Stimulated activated CD4-positive, alpha-beta T cell treated with anti-CD3 and anti-CD28 coated beads, Interleukin-15, amount 100 ng/mL, for 1 hour (primary cell): ENCODE measurements around the gene VWA5B1.

Source experiments
- DNase-seq, 2 donors: peaks; one replicate each; pipeline ENCODE4 v3.0.0-alpha.2; 2020; ENCODE audit warnings: low read depth in 1 of 2, low spot score in 1 of 2

VWA5B1 gene

DNA sequence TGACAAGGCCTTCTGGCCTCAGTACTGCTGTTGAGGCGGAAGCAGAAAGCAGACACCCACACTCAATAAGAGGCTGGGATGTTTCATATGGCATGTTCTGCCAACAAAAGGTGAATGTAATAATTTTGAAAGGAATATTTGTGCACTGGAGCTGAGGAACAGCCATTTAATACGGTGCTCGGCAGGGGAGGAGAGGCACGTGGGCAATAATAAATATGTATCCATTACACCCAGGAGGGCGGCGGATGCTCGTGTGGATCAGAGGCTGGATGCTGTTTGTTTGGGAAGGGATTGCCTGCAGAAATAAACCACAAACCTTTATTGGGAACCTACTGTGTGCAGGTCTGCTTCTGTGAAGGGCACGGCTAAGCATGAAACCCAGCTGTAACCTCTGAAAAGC lies 92.0 kb downstream of the VWA5B1 start:
- DNase-seq: no peak

DNA sequence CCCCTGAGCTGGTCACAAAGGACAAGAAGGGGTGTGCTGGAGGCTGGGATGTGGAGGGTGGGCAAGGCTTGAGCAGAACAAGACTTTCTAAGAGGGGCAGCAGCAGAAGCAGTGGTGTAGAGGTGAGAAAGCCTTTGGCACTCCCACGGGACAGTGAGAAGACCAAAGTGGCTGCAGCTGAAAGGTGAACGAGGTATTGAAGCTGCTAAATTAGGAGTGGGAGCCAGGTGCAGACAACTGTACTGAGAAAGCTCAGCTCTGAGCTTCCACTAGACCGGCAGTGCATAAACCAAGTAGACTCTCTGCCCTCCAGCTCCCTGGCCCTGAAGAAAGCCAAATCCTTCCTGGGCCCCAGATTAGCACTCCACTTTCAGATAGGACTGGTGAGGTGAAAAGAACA lies 93.0 kb downstream of the VWA5B1 start:
- no peak for DNase-seq

DNA sequence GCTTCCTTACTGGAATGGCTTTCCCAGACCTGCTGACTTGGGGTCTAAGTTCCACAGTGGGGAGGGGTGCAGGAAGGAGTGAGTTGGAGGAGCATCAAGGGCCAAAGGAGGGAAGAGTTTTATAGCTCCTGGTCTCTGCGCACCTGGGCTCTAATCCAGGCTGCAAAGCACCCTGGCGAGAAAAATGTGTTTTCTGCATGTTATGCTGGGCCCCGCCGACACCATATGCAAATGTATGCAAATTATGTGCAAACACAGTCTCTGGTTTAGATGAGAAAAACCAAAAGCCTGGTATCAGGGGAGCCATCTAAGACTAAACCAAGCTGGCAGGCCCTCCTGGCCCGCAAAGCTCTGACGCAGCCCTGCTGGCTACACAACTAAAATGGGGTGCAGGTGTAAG lies 95.0 kb downstream of the VWA5B1 start:
- DNase-seq: no peak

DNA sequence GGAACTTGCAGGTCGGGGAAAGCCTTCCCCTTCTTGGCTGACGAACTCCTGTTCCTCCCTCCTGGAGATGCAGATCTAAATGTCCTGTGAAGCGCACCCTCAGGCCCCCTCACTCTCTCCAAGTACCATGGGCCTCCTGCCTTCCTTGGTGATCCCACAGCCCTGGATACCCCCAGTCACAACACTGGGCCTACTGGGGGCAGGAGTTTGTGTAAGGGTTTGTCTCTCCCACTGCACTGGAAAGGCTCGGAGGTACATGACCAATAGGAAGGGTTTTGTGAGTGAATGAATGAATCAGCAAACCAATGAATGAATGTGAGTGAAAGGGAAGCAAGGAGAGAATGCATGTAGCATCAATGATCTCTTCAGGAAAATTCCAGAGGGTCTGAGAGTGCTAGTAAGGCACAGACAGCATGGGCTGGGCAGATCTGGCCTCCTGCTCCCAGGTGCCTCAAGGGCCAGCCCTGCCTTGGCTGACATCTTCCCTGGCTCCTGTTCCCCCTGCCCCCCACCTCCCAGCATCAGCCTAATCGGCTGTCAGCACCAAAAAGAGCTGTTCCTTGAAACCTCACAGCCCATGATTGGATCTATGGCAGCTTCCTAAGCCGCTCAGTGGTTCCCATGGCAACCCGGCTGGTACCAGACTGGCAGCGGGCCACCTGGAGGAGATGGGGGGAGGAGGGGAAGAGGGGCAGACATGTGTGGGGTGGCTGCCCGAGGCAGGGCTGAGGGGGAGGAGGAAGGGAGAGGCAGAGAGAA lies 95.8 kb downstream of the VWA5B1 start:
- DNase-seq: no peak

- no peak for DNase-seq
Observed at GRCh38 chr1:20389571-20389970, 98.9 kb downstream of the VWA5B1 start.

- no peak for DNase-seq
Observed at GRCh38 chr1:20390589-20391331, 100.1 kb downstream of the VWA5B1 start.

- no peak for DNase-seq
Observed at GRCh38 chr1:20395255-20395654, 104.6 kb downstream of the VWA5B1 start.

GRCh38 chr1:20398744-20399143 lies 108.1 kb downstream of the VWA5B1 start:
- DNase-seq: no peak

DNA sequence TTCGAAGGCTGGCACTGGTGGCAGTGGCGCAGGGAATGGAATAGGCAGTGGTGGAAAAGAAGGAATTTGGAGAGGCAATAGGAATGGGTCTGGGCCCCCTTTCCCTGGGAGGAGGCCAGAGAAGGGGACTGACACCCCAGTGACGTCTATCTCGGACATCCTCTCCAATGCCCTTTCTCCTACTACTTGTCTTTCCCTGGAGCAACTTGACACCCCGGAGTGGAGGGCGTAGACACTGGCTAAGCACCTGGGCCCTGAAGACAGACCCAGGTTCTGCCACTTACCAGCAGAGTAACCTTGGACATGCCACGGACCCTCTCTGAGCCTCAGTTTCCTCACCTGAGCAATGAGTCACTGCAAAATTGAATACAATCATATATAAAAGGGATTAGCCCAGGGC lies 108.5 kb downstream of the VWA5B1 start:
- DNase-seq: no peak

- DNase-seq: no peak
Observed at GRCh38 chr1:20399606-20400180, 109.0 kb downstream of the VWA5B1 start.

DNA sequence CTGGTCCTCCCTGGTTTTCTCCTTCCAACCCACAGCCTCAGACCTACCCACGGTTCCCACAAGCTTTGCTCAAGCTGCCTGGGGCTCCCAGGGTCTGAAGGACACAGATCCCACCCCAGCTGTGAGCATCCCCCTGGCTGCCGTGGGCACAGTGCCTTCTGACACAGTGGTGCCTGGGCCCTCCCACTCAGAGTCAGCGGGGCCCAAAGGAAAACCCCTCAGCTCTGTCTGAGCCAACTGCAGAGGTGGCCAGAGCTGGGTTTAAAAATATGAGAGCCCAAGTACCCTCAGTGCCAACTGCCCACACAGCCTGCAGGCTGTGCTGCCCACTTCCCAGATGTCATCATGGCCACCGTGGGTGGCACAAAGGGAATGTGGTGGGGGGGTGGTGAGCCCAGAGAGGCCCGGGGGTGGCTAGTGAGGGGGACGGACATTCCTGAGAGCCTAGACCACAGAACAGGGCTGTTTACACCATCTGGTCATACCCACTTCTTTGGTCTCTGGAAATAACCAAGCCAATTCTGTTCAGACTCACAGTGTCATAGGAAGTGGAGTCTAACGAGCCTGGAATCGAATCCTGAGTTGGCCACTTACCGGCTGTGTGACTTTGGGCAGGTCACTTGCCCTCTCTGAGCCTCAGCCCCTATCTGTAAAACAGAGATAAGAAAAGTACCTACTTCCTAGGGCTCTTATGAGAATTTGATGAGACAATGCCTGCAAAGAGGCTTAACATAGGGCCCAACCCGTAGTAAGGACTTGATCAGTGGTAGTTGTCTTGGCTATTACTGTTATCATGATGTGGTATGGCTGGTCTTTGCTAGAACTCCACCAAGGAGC lies 109.9 kb downstream of the VWA5B1 start:
- DNase-seq: no peak

- DNase-seq: no peak
Observed at GRCh38 chr1:20401405-20402010, 110.8 kb downstream of the VWA5B1 start.

DNA sequence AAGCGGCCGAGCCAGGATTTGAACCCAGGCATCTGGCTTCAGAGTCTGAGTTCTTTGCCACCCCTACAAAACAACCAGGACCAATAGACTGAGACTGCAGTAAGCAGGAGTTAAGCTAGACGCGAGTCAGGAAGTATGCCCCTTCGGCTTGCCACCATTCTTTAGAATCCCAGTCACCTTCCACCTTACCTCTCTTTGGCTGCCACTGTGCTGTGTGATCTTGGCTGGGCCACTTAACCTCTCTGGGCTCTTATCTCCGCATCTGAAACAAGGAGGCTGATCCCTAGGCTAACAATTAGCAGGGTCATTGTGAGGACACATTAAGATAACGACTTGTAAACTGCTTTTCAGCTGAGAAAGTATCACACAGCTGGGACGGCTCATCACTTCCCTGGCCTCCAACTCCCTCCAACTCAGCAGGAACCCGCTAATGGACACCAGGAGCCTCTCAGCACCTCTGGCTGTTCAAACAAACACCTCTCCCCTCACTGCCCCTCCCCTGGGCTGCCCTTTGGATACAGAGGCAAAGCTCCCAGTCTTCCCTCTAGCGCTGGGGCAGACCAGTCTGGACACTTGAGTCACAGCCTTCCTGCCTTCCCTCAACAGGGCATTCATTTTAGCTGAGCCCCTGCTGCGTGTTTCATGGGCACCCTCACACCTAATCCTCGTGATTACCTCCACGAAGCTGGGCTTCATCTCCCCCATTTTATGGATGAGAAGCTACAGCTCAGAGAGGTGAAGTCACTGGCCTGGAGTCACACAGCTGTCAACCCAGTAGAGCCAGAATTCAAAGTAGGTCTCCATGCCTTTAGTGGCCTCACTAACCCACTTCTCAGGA lies 112.1 kb downstream of the VWA5B1 start:
- no peak for DNase-seq

DNA sequence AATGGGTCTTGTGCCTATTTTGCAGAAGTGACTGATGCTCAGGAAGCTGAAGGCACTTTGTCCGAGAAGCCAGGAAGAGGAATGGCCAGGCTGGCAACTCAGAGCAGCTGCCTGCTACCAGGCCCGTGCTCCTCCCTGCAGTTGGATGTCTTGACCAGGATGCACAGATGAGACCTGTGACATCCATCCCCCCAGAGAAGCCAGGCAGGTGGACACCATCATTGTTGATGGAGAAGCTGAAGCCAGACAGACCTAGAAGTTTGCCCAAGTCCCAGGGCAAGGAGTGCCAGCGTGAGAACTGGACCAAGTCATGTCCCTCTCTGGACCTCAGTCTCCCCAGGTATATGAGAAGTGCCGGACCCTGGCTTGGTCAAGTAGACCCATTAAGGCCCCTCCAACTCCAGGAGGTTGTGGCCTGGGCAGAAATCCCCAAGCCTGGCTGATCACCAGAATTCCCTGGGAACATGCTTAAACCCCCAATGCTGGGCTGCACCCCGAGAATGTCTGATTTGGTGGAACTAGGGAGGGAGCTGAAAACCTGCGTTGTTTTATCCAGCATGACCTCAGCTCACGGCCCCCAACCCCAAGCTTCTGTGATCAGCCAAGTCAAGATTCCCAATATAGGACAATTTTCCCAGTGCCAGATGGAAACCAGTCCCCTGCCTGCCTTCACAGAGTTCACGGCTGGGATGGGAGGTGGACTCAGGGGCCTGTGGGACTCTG lies 112.9 kb downstream of the VWA5B1 start:
- DNase-seq: no peak

GRCh38 chr1:20404466-20404865 lies 113.8 kb downstream of the VWA5B1 start:
- no peak for DNase-seq
